Chondrocyte (in vitro differentiated cells): ENCODE measurements around the gene TANC1. TPM values are rescaled to one million over a fixed set of nuclear protein-coding genes. Genes with fewer than 3 reads are reported as not detected.

Experiments
- DNase-seq: peaks from one replicate; pipeline ENCODE4 v3.0.0; 2021; ENCODE audit warnings: mixed read lengths, low spot score
- H3K27ac Mint-ChIP-seq: one replicate; pipeline ENCODE4 v1.8.0; 2021; ENCODE audit warnings: mild to moderate bottlenecking, moderate library complexity, mixed read lengths; ENCODE audit not compliant: unreplicated experiment
- H3K27me3 Mint-ChIP-seq: 2 replicates; pipeline ENCODE4 v1.8.0; 2021; ENCODE audit warnings: low read depth, mixed read lengths
- H3K36me3 Mint-ChIP-seq: 2 replicates; pipeline ENCODE4 v1.8.0; 2021; ENCODE audit warnings: low read depth, mixed read lengths
- H3K4me1 Mint-ChIP-seq: 2 replicates; pipeline ENCODE4 v1.8.0; 2021; ENCODE audit warnings: low read depth, mild to moderate bottlenecking, mixed read lengths
- H3K4me3 Mint-ChIP-seq: one replicate; pipeline ENCODE4 v1.8.0; 2021; ENCODE audit warnings: mild to moderate bottlenecking, moderate library complexity, mixed read lengths; ENCODE audit not compliant: unreplicated experiment
- H3K9me3 Mint-ChIP-seq: 2 replicates; pipeline ENCODE4 v1.8.0; 2021; ENCODE audit warnings: low read depth, mixed read lengths
- total RNA-seq: library from RNA; stranded (reverse); gene quantifications from 3 replicates; pipeline ENCODE4 v1.2.1, GENCODE V29; 2021
- TF ChIP-seq, protein P1 (sequence below): fragments of 200-600 bp; sonication (generic); IDR thresholded peaks from 2 replicates; pipeline ENCODE4 v1.5.0; 2021; ENCODE audit warnings: antibody characterized with exemption, mild to moderate bottlenecking, moderate library complexity

The TANC1 gene
- total RNA-seq, 1 donor from 2014 or later = 29.5 TPM

- Mint-ChIP-seq H3K27me3 (no peaks in the 10 kb centered on the region), H3K4me3 (no peak overlapping the region), H3K36me3 (no peaks in the 10 kb centered on the region), H3K27ac (no peak overlapping the region), H3K9me3 (peaks cover 5% of the 10 kb centered on the region), H3K4me1 (peaks cover 12% of the 10 kb centered on the region)
- TF ChIP-seq, protein P1, sequence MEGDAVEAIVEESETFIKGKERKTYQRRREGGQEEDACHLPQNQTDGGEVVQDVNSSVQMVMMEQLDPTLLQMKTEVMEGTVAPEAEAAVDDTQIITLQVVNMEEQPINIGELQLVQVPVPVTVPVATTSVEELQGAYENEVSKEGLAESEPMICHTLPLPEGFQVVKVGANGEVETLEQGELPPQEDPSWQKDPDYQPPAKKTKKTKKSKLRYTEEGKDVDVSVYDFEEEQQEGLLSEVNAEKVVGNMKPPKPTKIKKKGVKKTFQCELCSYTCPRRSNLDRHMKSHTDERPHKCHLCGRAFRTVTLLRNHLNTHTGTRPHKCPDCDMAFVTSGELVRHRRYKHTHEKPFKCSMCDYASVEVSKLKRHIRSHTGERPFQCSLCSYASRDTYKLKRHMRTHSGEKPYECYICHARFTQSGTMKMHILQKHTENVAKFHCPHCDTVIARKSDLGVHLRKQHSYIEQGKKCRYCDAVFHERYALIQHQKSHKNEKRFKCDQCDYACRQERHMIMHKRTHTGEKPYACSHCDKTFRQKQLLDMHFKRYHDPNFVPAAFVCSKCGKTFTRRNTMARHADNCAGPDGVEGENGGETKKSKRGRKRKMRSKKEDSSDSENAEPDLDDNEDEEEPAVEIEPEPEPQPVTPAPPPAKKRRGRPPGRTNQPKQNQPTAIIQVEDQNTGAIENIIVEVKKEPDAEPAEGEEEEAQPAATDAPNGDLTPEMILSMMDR = no peak
- no peak for DNase-seq
Measured at GRCh38 chr2:158948964-158949699, 19.3 kb upstream of the TANC1 start.

GRCh38 chr2:158953454-158953853 lies 15.0 kb upstream of the TANC1 start:
- Mint-ChIP-seq H3K27me3 (no peaks in the 10 kb centered on the region), H3K36me3 (no peaks in the 10 kb centered on the region), H3K27ac (peak overlapping the region; percentile 97), H3K4me3 (peak overlapping the region; percentile 19), H3K9me3 (no peaks in the 10 kb centered on the region), H3K4me1 (peaks cover 18% of the 10 kb centered on the region)
- no peak for DNase-seq
- TF ChIP-seq, protein P1 = no peak

DNA sequence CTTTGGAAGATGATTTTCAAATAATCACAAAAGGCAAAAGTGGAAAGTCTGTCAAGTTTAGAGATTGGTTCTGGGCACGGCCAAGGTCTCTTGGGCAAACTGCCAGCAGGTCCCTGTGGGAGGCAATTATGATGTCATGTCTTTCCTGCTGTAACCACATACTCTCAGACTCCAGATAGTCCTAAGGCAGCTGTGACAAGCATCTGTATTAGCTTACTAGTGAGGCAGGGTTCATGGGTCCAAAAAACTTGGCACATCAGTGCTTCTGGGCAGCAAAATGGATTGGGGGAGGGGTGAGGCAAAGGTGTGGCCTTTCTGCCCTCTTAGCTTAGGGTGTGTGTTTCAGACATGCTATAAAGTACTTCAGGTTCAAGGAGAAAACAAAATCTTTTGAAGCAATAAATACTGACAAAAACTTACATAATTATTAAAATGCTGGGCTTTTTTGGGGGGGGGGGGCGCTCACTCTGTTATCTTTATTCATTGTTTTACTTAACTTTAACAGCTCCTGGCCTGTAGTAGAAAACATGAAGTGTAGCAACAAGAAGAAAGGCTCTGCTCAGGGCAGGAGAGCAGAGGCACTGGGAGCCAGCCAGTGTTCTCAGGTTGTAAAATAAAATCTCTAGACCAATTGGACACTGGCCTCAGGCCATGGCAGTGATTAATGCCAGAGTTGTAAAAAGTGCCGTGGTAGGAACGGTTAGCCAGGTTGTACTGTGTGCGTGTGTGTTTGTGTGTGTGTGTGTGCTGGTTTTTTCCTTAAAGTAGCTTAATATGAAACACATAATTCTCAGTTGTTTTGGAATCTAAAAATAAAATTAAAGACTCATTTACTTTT lies 14.3 kb upstream of the TANC1 start:
- TF ChIP-seq, protein P1 = no peak
- Mint-ChIP-seq H3K4me3 (peak overlapping the region; percentile 19), H3K27me3 (no peaks in the 10 kb centered on the region), H3K9me3 (no peaks in the 10 kb centered on the region), H3K27ac (peak overlapping the region; percentile 97), H3K36me3 (no peaks in the 10 kb centered on the region), H3K4me1 (peaks cover 18% of the 10 kb centered on the region)
- no peak for DNase-seq

GRCh38 chr2:158955842-158956365 lies 12.5 kb upstream of the TANC1 start:
- H3K36me3 Mint-ChIP-seq = no peaks in the 10 kb centered on the region
- H3K27ac Mint-ChIP-seq = no peak overlapping the region

GRCh38 chr2:158958365-158958764 lies 10.1 kb upstream of the TANC1 start:
- Mint-ChIP-seq H3K4me3 (no peak overlapping the region), H3K4me1 (peaks cover 14% of the 10 kb centered on the region), H3K9me3 (no peaks in the 10 kb centered on the region), H3K36me3 (no peaks in the 10 kb centered on the region), H3K27me3 (no peaks in the 10 kb centered on the region), H3K27ac (no peak overlapping the region)
- TF ChIP-seq, protein P1 = no peak
- no peak for DNase-seq

More at GRCh38 chr2:158955842-158956365, 12.5 kb upstream of the TANC1 start:
- Mint-ChIP-seq H3K9me3 (no peaks in the 10 kb centered on the region), H3K4me1 (peaks cover 18% of the 10 kb centered on the region), H3K4me3 (no peak overlapping the region), H3K27me3 (no peaks in the 10 kb centered on the region)
- TF ChIP-seq, protein P1 = no peak
- DNase-seq = no peak
